ENCODE measurements around the gene RGS2.

DNA sequence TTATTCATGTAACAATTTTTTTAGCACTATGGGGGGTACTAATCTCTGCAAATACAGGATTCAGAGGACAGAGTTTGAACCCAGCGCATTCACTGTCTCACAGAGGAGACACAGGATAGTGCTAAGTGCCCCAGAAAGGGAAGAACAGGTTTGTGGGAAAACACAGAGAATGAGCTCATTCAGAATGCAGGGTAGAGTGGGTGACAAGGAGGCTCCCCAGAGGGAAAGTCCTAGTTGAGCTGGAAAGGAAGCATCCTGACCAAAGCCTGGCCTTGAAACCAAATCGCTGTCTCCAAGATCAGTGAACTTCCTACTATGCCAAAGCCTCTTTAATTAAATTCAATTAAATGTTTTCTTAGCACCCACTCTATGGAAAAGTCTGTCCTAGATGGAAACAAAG, 19.0 kb upstream of the RGS2 start:
- TF ChIP-seq POLR2A (IDR thresholded peaks at IDR 0.05; ENCODE audit: low read length) (no peak), GATA1 (IDR thresholded peaks at IDR 0.05; ENCODE audit: low read depth, low read length) (no peak)

Data from erythroblast (primary cell).